Neural cell (in vitro differentiated cells): ENCODE measurements around the gene ITGB3.

Experiments
- CTCF ChIP-seq: fragments of 450-650 bp; IDR thresholded peaks from 2 replicates; pipeline ENCODE4 v1.5.1; 2014; ENCODE audit warnings: antibody characterized with exemption, mild to moderate bottlenecking, moderate library complexity; ENCODE audit not compliant: poor library complexity, severe bottlenecking
- POLR2AphosphoS5 ChIP-seq: IDR thresholded peaks from 2 replicates; pipeline ENCODE4 v1.6.1; 2012
- SMC3 ChIP-seq: fragments of 450-650 bp; conservative IDR thresholded peaks from 2 replicates; pipeline ENCODE4 v1.6.1; 2014; ENCODE audit warnings: antibody characterized with exemption, mild to moderate bottlenecking, moderate library complexity; ENCODE audit not compliant: poor library complexity

GRCh38 chr17:47205419-47205963 is 48.1 kb upstream of the ITGB3 start:
- TF ChIP-seq POLR2AphosphoS5 (no peak), CTCF (no peak), SMC3 (no peak)
